Jurkat, Clone E6-1 (cell line): ENCODE data around the gene NPFFR1. TPM values are rescaled to one million over a fixed set of nuclear protein-coding genes. Genes with fewer than 3 reads are reported as not detected.

Source experiments
- DNase-seq: peaks from one replicate; pipeline ENCODE4 v3.0.0-alpha.2; 2011; ENCODE audit warnings: low read depth, low spot score
- H3K4me3 ChIP-seq: 2 replicates; pipeline ENCODE4 v1.5.1; 2011; ENCODE audit warnings: mild to moderate bottlenecking, low read length, control low read depth, moderate library complexity
- polyA plus RNA-seq: library from polyadenylated mRNA; unstranded; fragments of >200 nt; gene quantifications from one replicate; pipeline ENCODE4 v1.2.1, GENCODE V29; 2012; ENCODE audit warnings: missing spikeins; ENCODE audit not compliant: insufficient read length, insufficient read depth

NPFFR1 gene, protein sequence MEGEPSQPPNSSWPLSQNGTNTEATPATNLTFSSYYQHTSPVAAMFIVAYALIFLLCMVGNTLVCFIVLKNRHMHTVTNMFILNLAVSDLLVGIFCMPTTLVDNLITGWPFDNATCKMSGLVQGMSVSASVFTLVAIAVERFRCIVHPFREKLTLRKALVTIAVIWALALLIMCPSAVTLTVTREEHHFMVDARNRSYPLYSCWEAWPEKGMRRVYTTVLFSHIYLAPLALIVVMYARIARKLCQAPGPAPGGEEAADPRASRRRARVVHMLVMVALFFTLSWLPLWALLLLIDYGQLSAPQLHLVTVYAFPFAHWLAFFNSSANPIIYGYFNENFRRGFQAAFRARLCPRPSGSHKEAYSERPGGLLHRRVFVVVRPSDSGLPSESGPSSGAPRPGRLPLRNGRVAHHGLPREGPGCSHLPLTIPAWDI
- not detected for polyA plus RNA-seq

DNA sequence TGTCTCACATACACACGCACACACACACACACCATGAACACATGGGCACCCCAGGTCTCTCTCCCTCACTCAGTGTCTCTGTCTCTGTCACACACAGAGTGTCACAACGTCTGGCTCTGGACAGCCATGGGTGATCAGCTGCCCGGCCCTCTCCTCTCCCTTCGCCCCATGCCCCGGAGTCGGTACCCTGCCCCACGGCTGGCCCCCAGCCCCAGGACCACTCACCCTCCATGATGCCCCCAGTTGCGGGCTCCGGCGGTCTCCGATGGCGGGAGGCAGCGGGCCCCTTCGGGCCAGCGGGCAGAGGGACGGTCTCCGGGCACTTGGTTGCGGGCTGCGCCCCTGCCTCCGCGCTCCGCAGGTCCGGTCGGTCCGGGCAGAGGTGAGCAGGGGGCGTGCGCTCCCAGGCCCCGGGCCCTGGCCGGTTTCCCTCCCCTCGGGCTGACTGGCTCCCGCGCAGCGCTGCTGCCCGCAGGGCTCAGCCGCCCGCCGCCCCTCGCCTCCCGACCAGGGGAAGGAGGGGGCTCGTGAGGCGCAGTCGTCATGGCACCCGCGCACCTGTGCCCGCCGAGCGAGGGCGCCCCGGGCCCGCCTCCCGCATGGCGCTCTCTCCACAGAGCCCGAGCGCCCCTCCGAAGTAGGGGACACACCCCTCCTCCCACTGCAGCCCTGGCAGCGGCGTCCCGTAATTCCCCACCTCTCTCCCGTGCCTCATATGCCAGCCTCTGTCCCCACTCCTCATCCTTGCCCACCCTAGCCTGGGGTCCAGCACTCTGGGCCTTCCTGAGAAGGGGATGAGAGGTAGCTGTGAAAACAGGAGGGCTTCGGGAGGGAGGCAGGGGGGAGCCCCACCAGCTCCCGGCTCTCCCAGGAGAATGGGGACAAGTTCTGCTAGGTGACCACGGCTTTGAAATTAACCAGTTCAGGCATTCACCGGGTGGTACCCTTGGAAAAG is at the start of gene NPFFR1:
NPFFR1 (minus strand) TSS at position 560 of the 955 bp plus-strand sequence; CDS start at position 232, 328 bp downstream.
- no peak for DNase-seq
- H3K4me3 ChIP-seq: no peak within 1 kb of the TSS

DNA sequence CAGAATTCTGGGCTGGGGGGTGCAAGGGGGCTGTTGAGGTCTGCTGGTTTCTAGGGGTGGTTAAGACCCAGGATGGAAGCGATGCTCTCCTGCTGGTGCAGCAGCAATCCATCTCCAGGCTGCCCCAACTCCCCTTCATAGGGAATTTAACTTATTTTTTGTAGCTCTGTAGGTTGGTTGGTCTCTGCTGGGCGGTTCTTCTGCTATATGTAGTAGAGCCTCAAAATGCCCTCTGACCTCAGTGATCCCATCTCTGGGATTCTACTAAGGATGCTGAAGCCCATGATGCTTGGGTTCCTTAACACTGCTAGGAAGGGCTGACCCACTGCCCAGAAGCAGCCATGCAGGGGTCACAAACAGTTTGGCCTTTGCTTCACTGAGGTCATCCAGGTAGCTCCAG is 49.5 kb upstream of the NPFFR1 start:
- no peak for DNase-seq
- H3K4me3 ChIP-seq: no peak overlapping the region

DNA sequence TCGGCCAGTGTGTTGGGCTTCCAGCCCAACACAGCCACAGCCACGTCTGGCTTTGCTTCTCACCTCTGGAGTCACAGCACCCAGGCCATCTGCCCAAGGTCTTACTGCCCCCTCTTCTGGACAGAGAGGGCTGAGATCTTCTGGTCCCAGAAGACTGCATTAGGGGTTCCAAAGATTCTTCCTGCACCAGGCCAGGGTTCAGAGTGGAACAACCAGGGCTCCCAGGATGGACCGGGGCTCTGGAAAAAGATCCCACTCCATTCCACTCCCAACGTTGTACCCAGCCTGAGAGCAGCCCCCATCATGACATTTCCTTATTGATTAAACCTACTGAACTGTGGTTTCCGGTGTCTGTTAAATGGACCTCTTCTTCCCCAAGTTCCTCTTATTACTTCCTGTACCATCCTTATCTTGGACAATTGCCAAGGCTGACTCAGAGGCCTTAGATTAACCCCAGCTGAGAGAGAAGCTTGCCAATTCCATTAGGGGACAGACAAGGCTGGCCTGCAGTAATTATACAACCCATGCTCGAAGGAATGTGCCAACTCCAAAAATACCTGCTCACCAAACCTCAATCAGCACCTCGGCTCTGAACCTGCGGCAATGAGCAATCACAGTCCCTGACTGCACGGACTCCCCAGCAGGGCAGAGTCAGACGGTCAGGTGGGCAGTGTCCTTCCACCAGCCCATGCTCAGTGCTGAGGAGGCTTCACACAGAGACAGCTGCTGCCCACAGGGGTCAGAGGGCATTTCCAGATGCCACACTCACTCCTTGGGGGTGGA is 47.9 kb upstream of the NPFFR1 start:
- H3K4me3 ChIP-seq: no peak overlapping the region
- peak; percentile 77 for DNase-seq

DNA sequence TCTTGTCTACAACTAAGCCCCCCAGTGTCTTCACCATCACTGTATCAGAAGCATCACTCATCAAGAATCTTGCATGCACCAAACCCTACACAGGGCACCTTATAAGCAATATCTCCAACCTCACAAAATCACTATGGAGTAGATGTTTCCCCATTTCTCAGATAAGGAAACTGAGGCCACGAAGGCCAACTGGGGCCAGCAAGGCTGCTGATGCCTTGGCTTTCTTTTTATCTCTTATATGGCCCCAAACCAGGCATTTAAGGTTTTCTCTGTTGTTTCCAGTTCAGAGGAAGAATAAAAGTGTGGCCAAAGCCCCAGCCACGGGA is 47.3 kb upstream of the NPFFR1 start:
- DNase-seq: no peak
- H3K4me3 ChIP-seq: no peak overlapping the region

DNA sequence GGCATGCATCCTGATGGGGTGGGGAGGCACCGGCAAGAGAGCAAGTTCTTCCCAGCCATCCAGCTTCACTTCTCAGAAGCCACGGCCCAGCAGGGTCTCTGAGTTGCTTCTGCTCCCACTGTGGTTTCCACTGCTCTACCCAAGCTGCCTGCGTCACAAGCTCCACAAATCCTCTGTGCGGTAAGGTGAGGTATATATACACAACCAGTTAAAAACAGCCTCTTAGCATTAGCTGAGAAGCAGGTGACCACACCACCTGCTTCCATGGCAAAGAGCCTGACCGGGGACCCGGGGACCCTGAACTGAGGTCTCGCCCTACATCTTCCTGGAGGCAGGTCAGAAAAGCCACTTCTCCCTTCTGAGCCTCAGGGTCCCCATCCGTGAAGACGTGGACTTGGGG is 46.9 kb upstream of the NPFFR1 start:
- H3K4me3 ChIP-seq: no peak overlapping the region
- no peak for DNase-seq

DNA sequence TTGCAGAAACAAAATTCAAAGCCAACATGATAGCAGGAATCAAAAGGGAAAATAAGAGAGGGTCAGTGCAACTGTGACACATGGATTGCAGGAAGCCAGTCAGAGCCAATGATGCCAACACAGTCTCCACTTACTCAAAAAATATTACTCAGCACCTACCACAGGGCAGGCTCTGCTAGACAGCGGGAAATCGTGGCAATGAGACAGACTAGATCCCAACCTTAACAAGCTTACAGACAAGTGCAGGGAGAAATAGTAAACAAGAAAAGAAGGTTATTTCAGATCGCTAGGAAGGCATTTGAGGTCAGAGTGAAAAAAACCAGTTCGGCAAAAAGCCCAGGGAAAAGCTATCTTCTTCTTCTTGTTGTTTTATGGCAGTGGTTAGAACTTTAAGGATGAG is 45.2 kb upstream of the NPFFR1 start:
- no peak for DNase-seq
- H3K4me3 ChIP-seq: no peak overlapping the region

DNA sequence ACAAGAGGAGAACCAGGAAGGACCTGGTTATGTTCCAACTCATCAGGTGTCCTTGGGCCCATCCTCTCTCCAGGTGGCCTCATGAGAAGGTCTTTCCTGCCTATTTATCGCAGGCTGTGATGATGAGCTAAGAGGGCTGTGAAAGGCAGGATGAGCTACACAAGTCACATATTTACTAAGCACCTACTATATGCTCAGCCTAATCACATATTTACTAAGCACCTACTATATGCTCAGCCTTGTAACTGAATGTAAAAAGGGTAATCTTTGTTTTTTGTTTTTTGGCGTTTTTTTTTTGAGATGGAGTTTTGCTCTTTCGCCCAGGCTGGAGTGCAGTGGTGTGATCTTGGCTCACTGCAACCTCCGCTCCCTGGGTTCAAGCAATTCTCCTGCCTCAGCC is 44.2 kb upstream of the NPFFR1 start:
- H3K4me3 ChIP-seq: no peak overlapping the region
- no peak for DNase-seq

DNA sequence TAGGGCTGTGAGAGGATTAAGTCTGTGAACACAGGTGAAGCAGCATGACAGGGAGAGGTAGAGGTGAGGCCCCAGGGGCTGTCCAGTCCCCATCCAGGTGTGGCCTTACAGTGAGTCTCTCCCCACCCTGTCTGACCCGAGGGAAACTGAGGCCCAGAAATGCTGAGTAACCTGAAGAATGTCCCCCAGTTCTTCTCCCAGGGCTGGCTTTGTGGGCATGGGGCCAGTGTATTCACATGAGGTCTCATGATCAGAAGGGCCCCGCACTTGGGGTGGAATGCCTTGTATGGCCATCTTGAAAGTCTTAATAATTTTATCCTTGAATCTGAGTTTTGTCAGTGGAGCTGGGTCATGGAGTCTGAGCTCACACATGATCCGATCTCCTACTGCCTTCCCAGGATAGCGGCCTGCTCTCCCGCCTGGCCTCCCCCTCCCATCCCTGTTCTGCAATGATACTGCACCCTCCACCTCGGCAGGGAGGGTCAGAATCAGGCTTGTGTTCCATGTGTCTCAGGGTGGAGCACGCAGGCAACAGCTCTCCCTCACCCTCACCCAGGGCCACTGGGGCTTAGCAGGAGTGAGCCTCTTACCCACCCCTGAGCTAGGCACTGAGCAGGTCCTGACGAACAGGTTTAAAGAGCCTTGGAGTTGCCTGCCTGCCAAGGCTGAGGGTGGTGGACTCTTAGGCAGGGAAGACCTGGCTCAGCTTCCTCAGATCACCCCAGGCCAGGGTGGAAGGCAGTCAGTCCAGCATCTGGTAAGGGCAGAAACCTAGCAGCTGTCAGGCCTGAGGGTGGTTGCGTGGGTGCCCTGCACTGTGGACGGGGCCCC is 41.4 kb upstream of the NPFFR1 start:
- DNase-seq: no peak
- no peak overlapping the region for H3K4me3 ChIP-seq

DNA sequence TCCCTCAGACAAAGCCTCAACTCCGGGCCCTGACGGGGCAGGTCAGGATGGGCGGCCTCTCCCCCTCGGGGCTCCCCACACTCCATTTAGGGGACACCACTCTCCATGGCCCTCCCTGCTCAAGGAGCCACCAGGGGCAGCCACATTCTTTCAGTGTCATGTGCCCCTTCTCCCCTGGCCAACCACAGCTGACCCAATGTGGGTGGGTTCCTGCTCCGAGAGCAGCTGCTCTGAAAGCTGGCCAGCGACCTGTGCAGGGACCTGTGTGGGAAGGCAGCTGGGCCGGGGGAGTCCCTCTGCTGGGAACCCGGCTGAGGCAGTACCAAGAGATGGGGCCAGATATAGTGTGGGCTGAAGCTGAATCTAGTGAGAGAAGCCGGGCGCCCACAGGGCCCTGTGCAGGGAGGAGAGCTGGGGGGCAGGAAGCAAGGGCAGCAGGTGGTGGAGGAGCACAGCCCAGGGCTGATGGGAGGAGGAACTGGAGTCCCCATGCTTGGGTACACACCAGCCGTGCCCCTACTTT is 40.6 kb upstream of the NPFFR1 start:
- DNase-seq: no peak
- H3K4me3 ChIP-seq: no peak overlapping the region

DNA sequence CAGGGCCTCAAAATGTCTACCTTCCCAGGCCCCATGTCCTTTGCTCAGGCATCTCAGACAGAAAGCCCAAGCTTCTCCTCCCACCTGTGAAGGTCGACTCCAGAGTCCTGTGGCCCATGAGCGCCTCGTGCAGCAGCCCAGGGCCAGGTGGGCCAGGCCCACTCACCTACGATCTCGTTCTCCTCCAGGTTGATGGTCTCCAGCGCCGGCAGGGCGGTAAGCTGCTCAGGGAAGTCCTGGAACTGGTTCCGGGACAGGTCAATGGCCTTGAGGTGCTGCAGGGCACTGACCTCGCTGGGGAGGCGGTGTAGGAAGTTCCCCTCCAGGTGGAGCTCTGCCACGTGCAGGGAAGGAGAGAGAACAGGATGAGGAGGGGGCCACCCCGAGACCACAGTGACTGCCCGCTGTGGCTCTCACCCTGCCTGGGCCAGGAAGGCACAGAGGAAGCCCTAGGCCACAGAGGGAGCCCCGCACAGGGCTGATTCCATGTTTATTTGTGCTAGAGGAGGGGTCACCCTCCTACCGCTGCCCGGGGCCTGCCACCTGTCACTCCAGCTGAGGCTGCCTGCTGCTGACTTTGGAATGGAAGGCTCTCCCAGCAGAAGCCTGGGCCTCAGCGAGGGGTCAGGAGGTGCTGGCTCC is 40.0 kb upstream of the NPFFR1 start:
- H3K4me3 ChIP-seq: no peak overlapping the region
- DNase-seq: no peak

DNA sequence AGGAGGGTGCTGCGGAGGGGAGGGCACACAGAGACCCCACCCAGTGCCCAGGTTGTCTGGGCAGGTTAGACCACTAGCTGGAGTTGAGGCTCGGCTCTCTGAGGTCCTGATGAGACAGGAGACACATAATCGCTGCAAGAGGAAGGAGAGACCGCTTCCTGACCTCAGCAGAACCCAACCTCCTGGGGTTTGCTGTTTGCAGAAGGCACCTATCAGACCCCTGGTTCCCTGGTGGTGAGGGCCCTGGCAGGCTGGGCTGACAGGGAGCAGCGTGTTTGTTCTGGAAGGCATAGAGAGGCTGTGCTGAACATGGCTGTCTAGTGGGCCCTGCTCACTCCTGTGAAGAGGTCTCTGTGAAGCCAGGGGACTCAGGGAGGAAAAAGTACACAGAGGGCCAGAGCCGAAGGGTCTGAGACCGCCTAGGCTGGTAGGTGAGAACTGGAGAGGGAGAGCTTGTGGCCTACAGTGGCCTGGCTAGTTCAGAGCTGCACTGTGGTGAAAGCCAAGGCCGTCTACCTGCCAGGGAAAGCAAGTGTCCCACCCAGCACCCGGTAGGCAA is 39.4 kb upstream of the NPFFR1 start:
- no peak overlapping the region for H3K4me3 ChIP-seq
- DNase-seq: peak; percentile 60

DNA sequence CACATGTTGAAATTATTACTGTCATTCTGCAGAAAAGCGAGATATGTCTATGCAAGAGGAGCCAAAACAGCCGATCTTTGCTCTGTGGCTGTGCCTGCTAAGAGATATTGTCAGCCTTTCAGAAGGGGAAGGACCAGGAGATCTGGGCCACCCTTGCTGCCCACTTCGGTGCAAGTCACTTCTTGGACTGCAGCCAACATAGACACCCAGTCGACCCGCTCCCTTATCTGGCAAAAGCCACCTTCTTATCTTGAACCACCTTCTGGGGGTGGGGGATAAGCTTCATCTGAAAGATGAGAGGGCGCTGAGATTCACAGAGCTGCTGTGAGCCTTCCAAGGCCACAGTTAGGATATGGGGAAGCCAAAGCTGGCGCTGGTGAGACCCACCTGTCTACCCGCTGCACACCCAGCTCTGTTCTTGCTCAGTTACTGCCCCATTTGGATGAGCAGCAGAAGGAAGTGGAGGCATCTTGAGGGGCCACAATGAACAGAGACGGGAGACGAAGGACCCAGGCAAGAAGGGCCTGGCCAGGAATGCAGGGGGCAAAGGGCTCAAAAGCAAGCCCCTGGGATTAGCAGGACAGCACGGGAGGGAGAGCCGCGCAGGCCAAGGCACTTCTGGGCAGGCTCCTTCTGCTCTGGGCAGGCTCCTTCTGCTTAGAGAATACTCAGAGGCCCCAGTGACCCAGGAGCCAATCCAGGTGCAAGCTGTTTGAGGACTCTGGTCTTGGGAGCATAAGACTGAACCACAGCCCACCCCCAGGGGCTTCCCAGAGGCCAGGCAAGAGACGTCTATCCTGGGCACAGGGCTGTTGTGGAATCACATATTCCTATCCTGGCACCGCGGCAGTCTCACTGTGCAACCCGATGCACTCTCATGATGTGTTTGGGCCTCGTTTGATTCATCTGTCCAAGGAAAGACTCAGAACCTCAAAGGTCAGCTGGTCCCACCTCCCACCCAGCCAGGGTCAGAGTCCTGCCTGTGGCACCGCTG is 38.4 kb upstream of the NPFFR1 start:
- no peak overlapping the region for H3K4me3 ChIP-seq
- DNase-seq: peak; percentile 8

DNA sequence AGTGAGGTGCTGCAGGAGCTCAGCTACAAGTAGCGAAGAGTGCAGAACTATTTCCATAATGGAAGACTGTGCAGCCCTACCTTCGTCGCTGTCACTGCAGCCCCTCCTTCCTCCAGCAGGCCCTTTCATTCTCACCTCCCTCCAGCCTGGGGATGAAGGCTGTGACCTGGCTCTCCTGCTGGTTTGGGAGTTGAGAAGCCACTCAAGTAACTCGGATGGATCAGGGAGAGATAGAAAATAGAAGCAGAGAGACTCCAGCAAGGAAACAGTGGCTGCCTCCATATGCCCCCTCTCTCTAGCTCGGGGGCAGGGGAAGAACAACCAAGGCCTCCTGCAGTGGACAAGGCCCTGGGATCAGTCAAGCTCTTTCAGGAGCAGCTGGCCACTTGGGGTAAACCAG is 37.4 kb upstream of the NPFFR1 start:
- no peak overlapping the region for H3K4me3 ChIP-seq
- no peak for DNase-seq

DNA sequence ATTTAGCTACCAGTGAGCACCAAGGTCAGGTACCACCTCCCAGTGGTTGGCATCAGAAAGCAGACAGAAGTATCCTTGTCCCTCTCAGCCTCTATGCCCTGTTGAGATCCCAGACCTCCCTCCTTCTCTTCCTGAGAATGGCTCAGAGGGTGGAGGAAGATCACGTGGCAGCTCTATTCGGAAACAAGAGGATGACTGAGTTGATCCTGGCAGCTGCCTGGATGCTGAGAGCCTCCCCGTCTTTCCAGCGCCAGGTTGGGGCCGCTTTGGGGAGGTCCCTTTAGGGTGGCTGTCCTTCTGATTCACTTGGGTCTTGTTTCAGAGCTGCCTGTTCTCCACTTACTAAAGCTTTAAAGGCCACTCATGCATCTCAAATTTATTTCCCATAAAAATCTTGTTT is 36.9 kb upstream of the NPFFR1 start:
- DNase-seq: no peak
- no peak overlapping the region for H3K4me3 ChIP-seq

DNA sequence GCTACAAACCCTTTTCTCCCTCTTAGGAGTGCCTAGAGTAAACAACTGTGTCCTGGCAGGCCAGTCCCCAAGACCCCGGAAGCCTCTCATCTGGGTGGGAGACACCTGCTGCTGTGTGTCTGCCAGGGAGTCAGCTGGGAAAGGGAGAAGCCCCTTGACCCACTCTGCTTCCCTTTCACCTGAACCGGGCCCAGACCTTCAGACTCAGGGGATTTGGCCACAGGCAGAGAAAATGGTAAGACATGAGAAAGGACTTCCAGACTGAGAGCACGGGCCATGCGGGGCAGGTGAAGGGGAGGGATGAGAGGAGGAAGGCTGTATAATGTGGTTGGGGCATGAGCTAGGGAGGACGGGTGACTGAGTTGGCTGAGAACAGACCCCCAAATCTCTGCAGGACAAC is 36.0 kb upstream of the NPFFR1 start:
- DNase-seq: no peak
- no peak overlapping the region for H3K4me3 ChIP-seq

DNA sequence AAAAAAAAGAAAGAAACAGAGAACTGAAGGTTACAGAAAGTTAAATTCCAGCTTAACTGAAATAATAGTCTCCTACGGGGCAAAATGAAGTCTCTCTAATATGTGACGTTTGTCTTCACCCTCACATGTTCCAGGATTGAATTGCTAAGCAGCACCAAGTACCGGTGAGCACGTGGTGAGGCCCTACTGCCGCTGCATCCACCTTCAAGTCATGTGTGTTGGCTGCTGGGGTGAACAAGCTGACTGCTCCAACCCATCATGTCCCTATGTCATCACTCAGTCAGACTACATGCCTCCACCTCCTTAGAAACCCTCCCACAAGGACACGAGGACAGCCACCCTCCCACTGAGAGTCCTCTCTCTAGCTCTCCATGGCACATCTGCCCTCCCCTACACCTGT is 35.4 kb upstream of the NPFFR1 start:
- DNase-seq: no peak
- no peak overlapping the region for H3K4me3 ChIP-seq

DNA sequence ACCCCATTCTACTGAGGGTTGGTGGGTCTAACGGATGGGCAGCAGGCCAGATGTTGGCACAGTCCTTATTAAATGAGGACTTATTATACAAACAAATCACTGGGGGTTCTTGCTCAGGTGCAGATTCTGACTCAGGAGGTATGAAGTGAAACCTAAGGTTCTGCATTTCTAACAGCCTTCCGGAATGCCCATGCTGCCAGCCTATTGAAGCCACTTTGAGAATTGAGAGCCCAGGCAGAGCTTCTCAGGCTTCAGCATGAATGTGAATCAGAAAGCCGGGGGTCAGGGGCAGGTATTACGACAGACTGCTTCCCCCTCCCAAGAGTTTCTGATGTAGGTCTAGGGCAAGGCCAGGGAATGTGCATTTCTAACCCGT is 34.1 kb upstream of the NPFFR1 start:
- H3K4me3 ChIP-seq: no peak overlapping the region
- no peak for DNase-seq
